Measurements from ENCODE around the gene BAIAP2L2.

BAIAP2L2 gene

GRCh38 chr22:38088629-38089473 is 21.6 kb downstream of the BAIAP2L2 start:
- no peak overlapping the region for H3K4me3 ChIP-seq (ENCODE audit: low read length)

GRCh38 chr22:38087855-38088254 is 22.6 kb downstream of the BAIAP2L2 start:
- H3K4me3 ChIP-seq (ENCODE audit: low read length) = no peak overlapping the region
- H3K36me3 ChIP-seq (ENCODE audit: control insufficient read depth, low read length) = no peaks in the 10 kb centered on the region
- no peaks in the 10 kb centered on the region for H3F3A ChIP-seq (ENCODE audit: control insufficient read depth, insufficient read depth)
- H3K79me2 ChIP-seq (ENCODE audit: control insufficient read depth, low read length) = no peaks in the 10 kb centered on the region
- no peaks in the 10 kb centered on the region for H3K4me1 ChIP-seq (ENCODE audit: control insufficient read depth, low read length)
- H3K9me3 ChIP-seq (ENCODE audit: control insufficient read depth, insufficient read depth, low read length) = no peaks in the 10 kb centered on the region
- peaks cover 2% of the 10 kb centered on the region for H3K27me3 ChIP-seq (ENCODE audit: control insufficient read depth, low read length)
- no peak for TF ChIP-seq CTCF (IDR thresholded peaks at IDR 0.05; ENCODE audit: low read depth, low read length, poor library complexity, severe bottlenecking)
- TF ChIP-seq EZH2phosphoT487 (IDR thresholded peaks at IDR 0.05; ENCODE audit: borderline replicate concordance, low read length) = no peak
- H3K9me2 ChIP-seq (replicated peaks; ENCODE audit: control insufficient read depth, low read length) = no peaks in the 10 kb centered on the region
- no peak overlapping the region for H3K4me2 ChIP-seq (ENCODE audit: low read length)
- H3K27ac ChIP-seq (ENCODE audit: low read depth, low read length) = no peak overlapping the region
- H4K20me1 ChIP-seq (ENCODE audit: control insufficient read depth, insufficient read depth, low read depth, low read length) = no peaks in the 10 kb centered on the region

More at GRCh38 chr22:38088629-38089473, 21.6 kb downstream of the BAIAP2L2 start:
- no peaks in the 10 kb centered on the region for H3F3A ChIP-seq (ENCODE audit: control insufficient read depth, insufficient read depth)
- H3K27ac ChIP-seq (ENCODE audit: low read depth, low read length) = no peak overlapping the region
- H4K20me1 ChIP-seq (ENCODE audit: control insufficient read depth, insufficient read depth, low read depth, low read length) = no peaks in the 10 kb centered on the region
- H3K9me2 ChIP-seq (replicated peaks; ENCODE audit: control insufficient read depth, low read length) = no peaks in the 10 kb centered on the region
- no peaks in the 10 kb centered on the region for H3K27me3 ChIP-seq (ENCODE audit: control insufficient read depth, low read length)
- H3K4me1 ChIP-seq (ENCODE audit: control insufficient read depth, low read length) = no peaks in the 10 kb centered on the region
- no peak overlapping the region for H3K4me2 ChIP-seq (ENCODE audit: low read length)
- TF ChIP-seq EZH2phosphoT487 (IDR thresholded peaks at IDR 0.05; ENCODE audit: borderline replicate concordance, low read length) = no peak
- no peak for TF ChIP-seq CTCF (IDR thresholded peaks at IDR 0.05; ENCODE audit: low read depth, low read length, poor library complexity, severe bottlenecking)
- no peaks in the 10 kb centered on the region for H3K79me2 ChIP-seq (ENCODE audit: control insufficient read depth, low read length)
- H3K9me3 ChIP-seq (ENCODE audit: control insufficient read depth, insufficient read depth, low read length) = no peaks in the 10 kb centered on the region
- no peaks in the 10 kb centered on the region for H3K36me3 ChIP-seq (ENCODE audit: control insufficient read depth, low read length)

- H3K27ac ChIP-seq (ENCODE audit: low read depth, low read length) = no peak overlapping the region
- H4K20me1 ChIP-seq (ENCODE audit: control insufficient read depth, insufficient read depth, low read depth, low read length) = no peaks in the 10 kb centered on the region
- H3K27me3 ChIP-seq (ENCODE audit: control insufficient read depth, low read length) = peaks cover 11% of the 10 kb centered on the region
- H3K4me2 ChIP-seq (ENCODE audit: low read length) = no peak overlapping the region
- no peaks in the 10 kb centered on the region for H3K9me2 ChIP-seq (replicated peaks; ENCODE audit: control insufficient read depth, low read length)
- no peak overlapping the region for H3K4me3 ChIP-seq (ENCODE audit: low read length)
- TF ChIP-seq EZH2phosphoT487 (IDR thresholded peaks at IDR 0.05; ENCODE audit: borderline replicate concordance, low read length) (no peak), CTCF (IDR thresholded peaks at IDR 0.05; ENCODE audit: low read depth, low read length, poor library complexity, severe bottlenecking) (no peak)
- H3K4me1 ChIP-seq (ENCODE audit: control insufficient read depth, low read length) = no peaks in the 10 kb centered on the region
- no peaks in the 10 kb centered on the region for H3K79me2 ChIP-seq (ENCODE audit: control insufficient read depth, low read length)
- no peaks in the 10 kb centered on the region for H3K9me3 ChIP-seq (ENCODE audit: control insufficient read depth, insufficient read depth, low read length)
- no peaks in the 10 kb centered on the region for H3K36me3 ChIP-seq (ENCODE audit: control insufficient read depth, low read length)
- H3F3A ChIP-seq (ENCODE audit: control insufficient read depth, insufficient read depth) = no peaks in the 10 kb centered on the region
Observed at GRCh38 chr22:38086942-38087341, 23.5 kb downstream of the BAIAP2L2 start.

Measured in DOHH2 (cell line).